ENCODE data around the gene ULK1. TPM values are rescaled to one million over a fixed set of nuclear protein-coding genes. Genes with fewer than 3 reads are reported as not detected.

The ULK1 gene
- total and polyA plus RNA-seq, 3 donors from 2014 or later, result 29.2 to 53.5 (median 49.9) TPM

GRCh38 chr12:131939007-131939406 lies 44.6 kb downstream of the ULK1 start:
- H3K4me1 ChIP-seq, result no peaks in the 10 kb centered on the region
- 90 to 95% methylated on average over 16 of the region's 16 CpGs for WGBS, 2 donors
- no peak overlapping the region for H3K27ac ChIP-seq
- no peaks in the 10 kb centered on the region for H3K27me3 ChIP-seq
- no peak for DNase-seq
- no peak overlapping the region for H3K4me3 ChIP-seq
- intact Hi-C loops (cut with DNase I; ENCODE audit: low total_unique reads), result no loop called here
- no peaks in the 10 kb centered on the region for H3K9me3 ChIP-seq
- TF ChIP-seq CTCF (IDR thresholded peaks at IDR 0.05) (no peak), POLR2A (IDR thresholded peaks at IDR 0.05) (no peak)
- no peaks in the 10 kb centered on the region for H3K36me3 ChIP-seq (ENCODE audit: low read depth, missing control alignments)

GRCh38 chr12:131940141-131940547 lies 45.7 kb downstream of the ULK1 start:
- Histone ChIP-seq H3K4me1 (no peaks in the 10 kb centered on the region), H3K4me3 (no peak overlapping the region), H3K9me3 (no peaks in the 10 kb centered on the region), H3K27ac (no peak overlapping the region), H3K36me3 (ENCODE audit: low read depth, missing control alignments) (no peaks in the 10 kb centered on the region), H3K27me3 (no peaks in the 10 kb centered on the region)
- DNase-seq, result no peak
- WGBS, 2 donors, result 87 to 89% methylated on average over 8 of the region's 8 CpGs
- no peak for TF ChIP-seq CTCF (IDR thresholded peaks at IDR 0.05)
- TF ChIP-seq POLR2A (IDR thresholded peaks at IDR 0.05), result no peak
- intact Hi-C loops (cut with DNase I; ENCODE audit: low total_unique reads), result no loop called here

- H3K27me3 ChIP-seq, result no peaks in the 10 kb centered on the region
- DNase-seq, result no peak
- no peak overlapping the region for H3K27ac ChIP-seq
- no peaks in the 10 kb centered on the region for H3K36me3 ChIP-seq (ENCODE audit: low read depth, missing control alignments)
- intact Hi-C loops (cut with DNase I; ENCODE audit: low total_unique reads), result no loop called here
- no peaks in the 10 kb centered on the region for H3K9me3 ChIP-seq
- 89 to 94% methylated on average over 32 to 46 of the region's 46 CpGs for WGBS, 2 donors
- H3K4me1 ChIP-seq, result no peaks in the 10 kb centered on the region
- no peak overlapping the region for H3K4me3 ChIP-seq
- TF ChIP-seq POLR2A (IDR thresholded peaks at IDR 0.05) (no peak), CTCF (IDR thresholded peaks at IDR 0.05) (no peak)
These were observed 46.9 kb downstream of the ULK1 start for GRCh38 chr12:131941116-131941986.

GRCh38 chr12:131941987-131942341 lies 47.5 kb downstream of the ULK1 start:
- intact Hi-C loops (cut with DNase I; ENCODE audit: low total_unique reads), result no loop called here
- H3K4me3 ChIP-seq, result no peak overlapping the region
- WGBS, 2 donors, result 91 to 98% methylated on average over 5 to 7 of the region's 7 CpGs
- H3K27ac ChIP-seq, result no peak overlapping the region
- TF ChIP-seq CTCF (IDR thresholded peaks at IDR 0.05), result no peak
- no peaks in the 10 kb centered on the region for H3K36me3 ChIP-seq (ENCODE audit: low read depth, missing control alignments)
- H3K4me1 ChIP-seq, result no peaks in the 10 kb centered on the region
- H3K9me3 ChIP-seq, result no peaks in the 10 kb centered on the region
- H3K27me3 ChIP-seq, result no peaks in the 10 kb centered on the region
- no peak for DNase-seq

GRCh38 chr12:131942671-131943070 lies 48.2 kb downstream of the ULK1 start:
- Histone ChIP-seq H3K4me3 (no peak overlapping the region), H3K9me3 (no peaks in the 10 kb centered on the region), H3K36me3 (ENCODE audit: low read depth, missing control alignments) (no peaks in the 10 kb centered on the region), H3K27ac (no peak overlapping the region), H3K27me3 (no peaks in the 10 kb centered on the region), H3K4me1 (no peaks in the 10 kb centered on the region)
- no peak for DNase-seq
- TF ChIP-seq POLR2A (IDR thresholded peaks at IDR 0.05), result no peak
- no peak for TF ChIP-seq CTCF (IDR thresholded peaks at IDR 0.05)
- WGBS, 2 donors, result 92 to 100% methylated on average over 2 to 12 of the region's 12 CpGs
- intact Hi-C loops (cut with DNase I; ENCODE audit: low total_unique reads), result no loop called here
